Activated gamma-delta T cell treated with Interleukin-2 at 50 U/mL for 16 hours (primary cell): ENCODE data around the gene STAC.

Experiments used
- DNase-seq: peaks from one replicate; pipeline ENCODE4 v3.0.0-alpha.2; 2020

STAC gene

GRCh38 chr3:36380221-36381031, at the start of gene STAC:
Gene STAC (plus strand): TSS chr3:36380504. CDS start chr3:36380644, 140 bp downstream.
- no peak for DNase-seq

- DNase-seq = no peak
Observed at GRCh38 chr3:36332139-36332538, 48.2 kb upstream of the STAC start.

- DNase-seq = no peak
Observed at GRCh38 chr3:36362216-36362615, 18.1 kb upstream of the STAC start.

- no peak for DNase-seq
Observed at GRCh38 chr3:36362973-36363372, 17.3 kb upstream of the STAC start.

GRCh38 chr3:36364260-36364659, 16.0 kb upstream of the STAC start:
- no peak for DNase-seq

GRCh38 chr3:36365829-36366228, 14.5 kb upstream of the STAC start:
- DNase-seq = no peak

GRCh38 chr3:36366308-36366707, 14.0 kb upstream of the STAC start:
- DNase-seq = no peak

- no peak for DNase-seq
Observed at GRCh38 chr3:36367912-36368573, 12.3 kb upstream of the STAC start.

- no peak for DNase-seq
Observed at GRCh38 chr3:36372534-36372935, 7.8 kb upstream of the STAC start.

GRCh38 chr3:36373084-36373483, 7.2 kb upstream of the STAC start:
- DNase-seq = no peak

GRCh38 chr3:36373666-36374065, 6.6 kb upstream of the STAC start:
- DNase-seq = no peak

GRCh38 chr3:36379872-36380220, 458 bp upstream of the STAC start:
- DNase-seq = no peak

- no peak for DNase-seq
Observed at GRCh38 chr3:36381311-36381956, 1.1 kb downstream of the STAC start.

GRCh38 chr3:36393563-36393962, 13.3 kb downstream of the STAC start:
- no peak for DNase-seq

- no peak for DNase-seq
Observed at GRCh38 chr3:36394176-36394575, 13.9 kb downstream of the STAC start.

GRCh38 chr3:36397841-36398240, 17.5 kb downstream of the STAC start:
- no peak for DNase-seq

GRCh38 chr3:36399933-36400332, 19.6 kb downstream of the STAC start:
- DNase-seq = no peak

- DNase-seq = no peak
Observed at GRCh38 chr3:36401056-36401455, 20.8 kb downstream of the STAC start.

GRCh38 chr3:36403661-36404060, 23.4 kb downstream of the STAC start:
- DNase-seq = no peak

GRCh38 chr3:36405190-36405589, 24.9 kb downstream of the STAC start:
- DNase-seq = no peak

GRCh38 chr3:36408146-36408545, 27.8 kb downstream of the STAC start:
- DNase-seq = no peak

- DNase-seq = no peak
Observed at GRCh38 chr3:36409862-36410261, 29.6 kb downstream of the STAC start.

GRCh38 chr3:36411587-36411986, 31.3 kb downstream of the STAC start:
- no peak for DNase-seq

GRCh38 chr3:36416599-36416998, 36.3 kb downstream of the STAC start:
- no peak for DNase-seq
